ENCODE results near the gene TGM3.

Gene TGM3

GRCh38 chr20:2385026-2385425 lies 89.2 kb downstream of the TGM3 start:
- DNase-seq, result no peak

- no peak for DNase-seq
Observed at GRCh38 chr20:2385496-2385895, 89.7 kb downstream of the TGM3 start.

GRCh38 chr20:2386516-2387179 lies 90.8 kb downstream of the TGM3 start:
- no peak for DNase-seq

GRCh38 chr20:2387180-2387577 lies 91.4 kb downstream of the TGM3 start:
- peak; percentile 21 to 31 for DNase-seq

- DNase-seq, result no peak
Observed at GRCh38 chr20:2387580-2387979, 91.8 kb downstream of the TGM3 start.
